ENCODE data around the gene STEAP2.

DNA sequence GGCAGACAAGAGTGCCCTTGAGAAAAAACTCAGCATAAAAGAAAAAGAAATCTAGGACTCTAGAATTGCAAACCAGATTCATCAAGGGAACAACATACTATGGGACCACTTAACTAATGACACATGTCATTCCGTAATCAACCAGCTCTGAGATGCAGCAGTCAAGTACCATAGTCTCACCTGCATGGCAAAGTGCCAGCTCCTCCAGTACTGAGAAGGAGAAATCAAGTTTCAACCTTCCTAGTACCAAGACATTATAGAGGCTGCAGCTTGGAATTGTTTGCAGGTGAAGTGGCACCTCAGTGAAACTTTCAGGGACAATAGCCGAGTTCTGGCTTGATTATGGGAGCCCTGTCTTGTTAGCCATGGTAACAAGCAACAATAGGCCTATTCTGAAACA is 45.8 kb upstream of the STEAP2 start:
- TF ChIP-seq POLR2AphosphoS5 (IDR thresholded peaks at IDR 0.05) = no peak
- TF ChIP-seq, protein P1, sequence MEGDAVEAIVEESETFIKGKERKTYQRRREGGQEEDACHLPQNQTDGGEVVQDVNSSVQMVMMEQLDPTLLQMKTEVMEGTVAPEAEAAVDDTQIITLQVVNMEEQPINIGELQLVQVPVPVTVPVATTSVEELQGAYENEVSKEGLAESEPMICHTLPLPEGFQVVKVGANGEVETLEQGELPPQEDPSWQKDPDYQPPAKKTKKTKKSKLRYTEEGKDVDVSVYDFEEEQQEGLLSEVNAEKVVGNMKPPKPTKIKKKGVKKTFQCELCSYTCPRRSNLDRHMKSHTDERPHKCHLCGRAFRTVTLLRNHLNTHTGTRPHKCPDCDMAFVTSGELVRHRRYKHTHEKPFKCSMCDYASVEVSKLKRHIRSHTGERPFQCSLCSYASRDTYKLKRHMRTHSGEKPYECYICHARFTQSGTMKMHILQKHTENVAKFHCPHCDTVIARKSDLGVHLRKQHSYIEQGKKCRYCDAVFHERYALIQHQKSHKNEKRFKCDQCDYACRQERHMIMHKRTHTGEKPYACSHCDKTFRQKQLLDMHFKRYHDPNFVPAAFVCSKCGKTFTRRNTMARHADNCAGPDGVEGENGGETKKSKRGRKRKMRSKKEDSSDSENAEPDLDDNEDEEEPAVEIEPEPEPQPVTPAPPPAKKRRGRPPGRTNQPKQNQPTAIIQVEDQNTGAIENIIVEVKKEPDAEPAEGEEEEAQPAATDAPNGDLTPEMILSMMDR (IDR thresholded peaks at IDR 0.05) = no peak
- TF ChIP-seq POLR2A (IDR thresholded peaks at IDR 0.05) = no peak
- no peak for TF ChIP-seq EP300 (IDR thresholded peaks at IDR 0.05)
